Raji (cell line): ENCODE measurements around the gene AVEN.

Experiments used
- POLR2A ChIP-seq: IDR thresholded peaks from 2 replicates; pipeline ENCODE4 v1.6.1; 2011; ENCODE audit warnings: low read depth, low read length, control low read depth; ENCODE audit not compliant: insufficient read depth

AVEN gene

DNA sequence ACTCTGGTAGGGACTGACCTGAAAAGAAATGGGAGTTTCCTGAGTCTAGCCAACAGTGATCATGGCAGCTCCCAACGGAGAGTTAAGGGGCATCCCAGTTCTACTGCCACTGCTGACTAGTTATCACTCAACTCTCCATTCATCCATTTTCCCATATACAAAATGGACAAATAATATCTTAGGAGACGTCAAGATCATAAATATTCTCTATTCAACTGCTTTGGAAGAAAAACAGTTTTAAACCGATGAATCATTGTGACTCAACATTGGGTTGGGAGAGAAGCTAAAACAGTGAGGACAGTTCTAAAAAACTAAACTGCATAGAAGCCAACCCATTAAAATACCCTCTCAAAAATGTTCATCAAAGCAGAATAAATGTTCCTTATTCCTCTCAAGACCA lies 128.3 kb downstream of the AVEN start:
- TF ChIP-seq POLR2A, result no peak

DNA sequence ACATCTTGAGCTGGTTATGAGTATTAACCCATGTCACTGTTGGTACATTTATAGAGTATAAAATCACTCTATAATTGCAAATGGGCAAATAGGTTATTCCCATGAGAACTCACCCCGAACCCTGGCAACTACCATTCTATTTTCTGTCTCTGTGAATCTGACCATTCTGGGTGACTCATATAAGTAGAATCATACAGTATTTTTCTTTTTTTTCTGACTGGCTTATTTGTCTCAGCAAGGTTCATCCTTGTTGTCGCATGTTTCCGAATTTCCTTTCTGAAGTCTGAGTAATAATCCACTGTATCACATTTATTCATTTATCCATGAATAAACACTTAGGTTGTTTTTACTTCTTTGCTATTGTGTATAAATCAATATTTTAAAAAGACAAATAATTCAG lies 130.6 kb downstream of the AVEN start:
- TF ChIP-seq POLR2A, result no peak

DNA sequence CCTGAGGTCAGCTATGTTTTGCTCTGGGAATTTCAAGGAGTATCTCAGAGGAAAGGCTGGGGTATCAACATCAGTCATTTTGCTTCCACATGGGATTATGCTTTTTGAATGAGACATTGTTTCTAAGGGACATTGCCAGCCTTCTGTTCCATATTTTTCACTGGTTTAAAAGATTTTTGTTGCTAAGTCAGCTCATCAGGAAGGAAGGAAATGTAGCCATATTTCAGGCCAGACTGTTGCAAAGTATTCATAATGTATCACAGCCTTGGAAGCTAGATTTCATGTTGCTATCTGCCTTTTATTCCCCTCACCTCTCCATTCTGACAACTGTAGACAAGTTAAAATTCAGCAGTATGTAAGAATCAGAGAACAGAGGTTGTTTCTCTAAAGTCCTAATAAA lies 131.7 kb downstream of the AVEN start:
- no peak for TF ChIP-seq POLR2A

DNA sequence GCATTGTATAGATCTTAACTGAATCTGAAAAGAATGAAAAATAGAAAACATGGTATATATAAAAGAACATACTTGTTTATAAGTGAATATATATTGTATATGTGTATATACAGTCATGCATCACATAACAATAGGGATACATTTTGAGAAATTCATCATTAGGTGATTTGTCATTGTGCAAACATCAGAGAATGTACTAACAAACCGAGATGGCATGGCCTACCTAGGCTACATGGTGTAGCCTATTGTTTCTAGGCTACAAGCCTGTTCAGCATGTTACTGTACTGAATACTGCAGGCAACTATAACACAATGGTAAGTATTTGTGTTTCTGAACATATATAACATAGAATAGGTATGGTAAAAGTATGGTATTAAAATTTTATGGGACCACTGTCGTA lies 135.3 kb downstream of the AVEN start:
- TF ChIP-seq POLR2A, result no peak

DNA sequence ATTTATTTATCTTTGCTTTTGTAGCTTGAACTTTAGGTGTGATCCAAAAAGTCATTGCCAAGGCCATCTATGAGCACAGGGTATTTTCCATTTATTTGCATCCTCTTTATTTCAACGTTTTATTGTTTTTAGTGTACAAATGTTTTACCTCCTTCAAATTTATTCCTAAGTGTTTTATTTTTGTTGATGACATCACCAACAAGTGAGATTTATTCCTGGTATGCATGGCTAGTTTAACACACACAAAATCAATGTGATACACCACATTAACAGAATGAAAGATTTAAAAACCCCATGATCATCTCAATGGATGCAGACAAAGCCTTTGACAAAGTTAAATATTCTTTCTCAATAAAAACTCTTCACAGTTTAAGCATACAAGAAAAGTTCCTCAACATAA lies 137.0 kb downstream of the AVEN start:
- TF ChIP-seq POLR2A, result no peak

DNA sequence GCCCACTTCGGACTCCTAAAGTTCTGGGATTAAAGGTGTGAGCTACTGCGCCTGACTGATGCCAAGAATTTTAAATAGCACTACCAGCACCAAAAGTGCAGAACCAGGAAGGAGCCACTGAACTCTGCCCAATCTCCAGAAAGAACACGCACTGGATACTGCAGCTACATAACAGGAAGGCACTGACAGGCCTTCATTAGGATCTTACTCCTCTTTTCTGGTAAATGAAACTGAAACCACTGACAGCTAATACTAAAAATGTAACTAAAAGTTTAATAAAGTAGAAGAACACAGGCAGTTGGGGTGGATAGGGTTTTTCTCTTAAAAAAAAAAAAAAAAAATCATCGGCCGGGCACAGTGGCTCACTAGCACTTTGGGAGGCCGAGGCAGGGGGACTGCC lies 144.8 kb downstream of the AVEN start:
- TF ChIP-seq POLR2A, result no peak

DNA sequence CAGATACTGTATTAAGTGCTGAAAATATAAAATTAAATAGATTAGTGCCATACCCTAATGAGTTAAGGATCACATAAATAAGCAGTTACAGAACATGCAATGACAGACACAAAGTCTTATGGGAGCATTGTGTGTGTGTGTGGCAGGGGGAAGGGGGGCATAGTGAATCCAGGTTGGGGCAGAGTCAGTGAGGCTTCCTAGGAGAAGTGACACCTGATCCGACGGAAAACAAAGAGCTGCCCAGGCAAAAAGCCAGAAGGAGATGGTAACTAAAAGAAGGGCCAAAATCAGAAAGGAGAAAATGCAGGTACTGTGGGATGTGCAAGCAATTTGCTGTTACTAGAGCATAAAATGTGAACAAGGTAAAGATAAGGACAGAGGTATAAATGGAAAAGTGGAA lies 150.8 kb downstream of the AVEN start:
- no peak for TF ChIP-seq POLR2A

DNA sequence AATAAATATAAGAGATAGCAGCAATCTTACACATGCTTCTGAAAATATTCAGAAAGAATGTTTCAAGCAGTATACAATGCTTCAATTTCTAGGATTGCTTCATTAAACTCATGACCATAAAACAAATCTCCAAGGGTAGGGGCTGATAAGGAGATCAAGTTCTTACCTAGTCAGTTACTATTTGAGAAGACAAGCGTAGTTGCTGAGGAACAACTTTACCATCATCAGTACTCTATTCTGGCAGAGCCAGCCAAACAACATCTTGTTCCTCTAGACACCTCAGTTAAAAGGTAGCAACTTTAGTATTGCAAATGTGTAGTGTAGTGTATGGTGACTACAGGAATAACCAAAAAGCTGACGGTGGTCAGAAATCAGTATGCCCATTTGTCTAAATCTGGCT lies 156.1 kb downstream of the AVEN start:
- TF ChIP-seq POLR2A, result no peak

DNA sequence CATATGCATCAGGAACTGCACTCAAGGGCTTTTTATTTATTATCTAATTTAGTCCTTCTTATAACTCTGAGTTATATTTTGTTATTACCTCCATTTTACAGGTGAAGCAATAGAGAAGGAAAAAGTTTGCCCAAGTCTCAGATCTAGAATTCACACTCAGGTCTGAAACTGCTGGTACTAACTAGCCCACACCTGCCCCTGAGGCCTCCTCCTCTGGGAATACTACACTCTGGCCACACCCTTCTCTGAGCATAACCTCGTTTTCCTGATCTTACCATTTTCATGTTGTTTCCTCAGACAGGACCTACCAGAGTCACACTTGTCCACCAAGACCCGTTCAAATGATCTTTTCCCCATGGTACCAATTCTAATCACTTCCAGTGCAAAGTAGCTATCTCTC lies 164.8 kb downstream of the AVEN start:
- no peak for TF ChIP-seq POLR2A

DNA sequence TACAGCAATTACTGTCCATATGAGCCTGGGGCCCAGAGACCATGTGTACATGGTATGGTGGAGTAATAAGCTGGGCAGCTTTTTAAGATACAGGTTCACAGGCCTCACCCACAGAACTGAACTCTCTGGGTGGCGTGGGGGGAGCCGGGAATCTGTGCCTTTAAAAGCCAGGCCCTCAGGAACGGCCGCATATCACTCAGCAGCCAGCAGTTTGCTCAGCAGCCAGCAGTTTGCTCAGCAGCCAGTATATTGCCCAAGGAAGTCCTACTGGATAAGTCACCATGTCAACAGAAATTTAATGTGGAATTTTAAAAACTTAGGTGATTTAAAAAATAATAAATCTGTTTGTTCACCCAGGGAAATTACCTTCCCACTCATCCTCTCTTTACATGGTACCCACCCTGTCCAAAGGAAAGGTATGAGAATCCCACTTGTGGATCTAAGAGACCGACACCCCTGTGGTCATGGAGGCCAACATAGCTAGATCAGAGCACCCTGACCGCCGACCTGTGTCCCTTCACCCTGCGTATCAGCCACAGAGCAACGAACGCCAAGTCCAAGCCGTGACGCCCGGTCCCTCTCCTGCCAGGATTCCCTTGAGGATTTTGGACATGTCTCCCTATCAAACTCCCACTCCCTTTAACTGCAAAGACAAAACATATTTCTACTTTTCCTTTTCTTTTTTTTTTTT lies 166.4 kb downstream of the AVEN start:
- TF ChIP-seq POLR2A, result no peak

DNA sequence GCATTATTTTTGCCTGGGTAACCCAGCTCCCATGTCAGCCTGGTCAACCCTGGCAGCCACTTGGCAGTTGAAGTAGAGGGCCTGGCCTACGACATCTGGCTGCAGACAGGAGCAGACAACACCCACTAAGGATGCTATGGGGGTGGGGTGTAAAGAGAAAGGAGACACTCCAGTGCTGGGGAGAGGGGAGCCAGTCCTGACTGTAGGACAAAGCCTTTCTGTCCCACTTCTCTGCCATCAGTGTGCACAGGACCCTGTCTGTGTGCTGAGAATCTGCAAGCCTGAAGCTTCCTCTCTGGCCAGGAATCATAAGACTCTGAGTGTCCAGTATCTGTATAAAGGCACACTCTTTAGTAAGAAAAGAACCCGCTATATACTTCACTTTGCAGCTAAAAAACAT lies 167.0 kb downstream of the AVEN start:
- no peak for TF ChIP-seq POLR2A

DNA sequence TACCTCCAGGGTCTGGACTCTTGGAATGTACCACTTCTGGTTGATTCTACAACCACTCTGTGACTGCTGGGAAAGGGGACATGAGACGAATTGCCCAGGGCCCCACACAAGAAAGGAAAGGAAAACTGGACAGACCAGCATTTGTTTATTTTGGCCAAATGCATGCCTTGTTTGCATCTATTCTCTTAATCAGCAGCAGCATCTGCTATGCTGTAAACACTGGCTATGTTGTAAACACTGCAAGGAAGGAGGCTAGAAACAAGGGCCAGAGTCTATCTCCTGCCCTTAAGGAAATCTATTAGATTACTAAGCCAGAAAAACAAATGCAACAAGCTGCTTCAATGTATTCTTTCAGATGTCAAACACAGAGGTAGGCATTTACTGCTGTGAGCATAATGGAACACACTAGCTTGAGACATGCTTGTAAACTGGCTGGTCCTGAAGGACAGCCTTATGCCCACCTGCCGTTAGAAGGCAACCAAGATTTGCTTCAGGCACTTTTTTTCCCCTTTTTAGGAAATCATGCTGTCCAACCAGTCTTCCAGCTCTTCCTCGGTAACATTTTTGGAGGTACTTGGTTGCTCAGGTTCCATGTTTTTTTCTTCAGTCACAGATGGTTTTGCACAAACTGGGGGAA lies 172.8 kb downstream of the AVEN start:
- no peak for TF ChIP-seq POLR2A

DNA sequence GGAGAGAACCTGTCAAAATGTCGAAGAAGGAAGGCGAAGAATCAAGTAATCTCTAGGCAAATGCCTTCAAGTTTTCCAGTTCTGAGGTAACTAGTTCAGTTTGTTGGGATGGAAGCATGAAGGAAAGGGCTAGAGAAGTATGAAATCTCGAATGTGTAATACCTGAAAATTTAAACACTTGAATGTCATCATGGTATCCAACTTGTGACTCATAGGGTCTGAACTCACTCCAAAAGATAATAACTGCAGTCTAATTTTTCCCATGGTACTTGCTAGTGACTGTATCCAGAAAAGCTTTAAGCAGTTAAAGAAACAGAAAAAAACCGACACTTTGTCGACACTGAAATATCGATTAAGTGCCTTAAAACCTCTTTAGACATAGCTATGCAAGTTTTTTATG lies 173.6 kb downstream of the AVEN start:
- no peak for TF ChIP-seq POLR2A

DNA sequence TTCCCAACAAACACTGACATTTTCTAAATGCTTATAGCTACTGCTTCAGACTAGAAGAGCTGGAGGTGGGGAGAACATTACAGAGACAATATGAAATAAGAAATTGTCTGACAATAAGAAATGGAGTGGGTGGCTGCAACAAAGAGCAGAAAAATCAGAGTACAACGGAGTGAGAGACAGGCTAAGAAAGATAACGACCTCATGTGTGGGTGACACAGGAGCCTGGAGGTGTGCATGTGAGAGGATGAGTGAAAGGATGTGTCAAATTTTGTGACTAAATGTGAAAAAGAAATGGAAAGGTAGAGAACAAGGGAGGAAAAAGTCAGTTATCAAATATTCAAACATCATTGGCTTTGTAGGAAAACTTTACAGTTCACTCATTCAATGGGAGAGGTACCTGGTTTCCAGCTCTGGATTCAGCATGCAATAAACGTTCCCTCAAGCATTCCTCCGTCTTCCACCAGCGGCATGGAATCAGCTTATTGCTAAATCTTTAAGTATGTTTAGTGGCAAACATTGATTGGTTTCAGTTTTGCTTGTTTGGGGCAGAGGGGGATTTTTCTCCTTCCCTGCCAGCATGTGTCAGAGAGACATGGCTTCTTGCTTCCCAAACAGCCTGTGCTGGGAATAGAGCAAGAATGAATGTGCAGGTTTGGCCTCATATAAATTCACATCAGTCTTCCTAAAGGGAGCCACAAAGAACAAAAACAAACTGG lies 174.5 kb downstream of the AVEN start:
- no peak for TF ChIP-seq POLR2A

DNA sequence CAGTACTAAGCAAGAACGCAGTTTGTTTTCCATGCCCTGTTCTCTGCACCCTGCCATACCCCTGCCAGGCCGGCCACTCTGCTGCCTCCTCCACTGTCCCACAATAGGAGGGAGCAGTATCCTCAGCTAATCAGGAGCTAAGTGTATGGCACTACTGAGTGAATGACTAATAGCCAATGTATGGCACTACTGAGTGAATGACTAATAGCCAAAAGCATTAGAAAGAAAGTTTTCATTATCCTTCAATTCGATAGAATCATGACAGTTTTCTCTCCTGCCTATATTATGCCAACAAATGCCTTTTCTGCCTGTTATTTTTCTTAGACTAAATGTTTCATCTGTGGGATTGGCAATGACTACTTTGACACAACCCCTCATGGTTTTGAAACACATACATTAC lies 178.2 kb downstream of the AVEN start:
- no peak for TF ChIP-seq POLR2A

DNA sequence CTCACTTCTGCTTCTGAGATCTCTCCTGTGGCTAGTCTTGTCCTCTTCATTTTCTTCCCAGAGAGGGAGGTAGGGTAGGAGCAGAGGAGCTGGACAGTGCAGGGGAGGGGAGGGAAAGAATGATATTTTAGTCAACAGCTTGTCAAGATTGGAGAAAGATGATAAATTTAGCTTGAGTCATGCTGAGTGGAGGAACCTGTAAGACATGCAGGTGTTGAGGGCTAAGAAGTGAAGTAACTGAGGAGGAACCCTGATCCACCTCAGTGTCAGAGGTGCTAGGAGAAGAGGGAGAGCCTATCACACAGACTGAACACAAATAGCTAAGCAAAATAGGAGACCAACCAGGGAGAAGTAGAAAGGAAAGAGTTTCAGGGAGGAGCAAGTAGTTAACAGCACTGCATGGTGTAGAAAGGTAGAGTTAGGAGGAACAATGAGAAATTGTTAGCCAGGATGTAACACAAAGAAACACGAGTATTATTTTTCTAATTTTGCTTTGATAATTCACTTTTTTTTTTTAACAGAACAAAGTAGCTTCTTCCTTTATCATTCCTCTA lies 178.9 kb downstream of the AVEN start:
- TF ChIP-seq POLR2A, result no peak
